Caki2 (cell line): ENCODE measurements around the gene TMEM147. TPM values are rescaled to one million over a fixed set of nuclear protein-coding genes. Genes with fewer than 3 reads are reported as not detected.
A peak's percentile ranks its signal among the peaks of the same experiment; 100 is the strongest.

Experiments used
- DNase-seq: peaks from one replicate; pipeline ENCODE4 v3.0.0-alpha.2; 2015; ENCODE audit warnings: low read depth
- in situ Hi-C: cut with HindIII; loops from 2 replicates; pipeline ENCODE4 v1.10.0; 2016; ENCODE audit warnings: low sequenced_read_pairs, low pct_unique_long_range_greater_than_20kb, mixed read lengths
- total RNA-seq: library from RNA; depleted of rRNA; stranded (reverse); fragments of >200 nt; shearing (Covaris generic); gene quantifications from 2 replicates; pipeline ENCODE4 v1.2.3, GENCODE V29; 2014; ENCODE audit warnings: low replicate concordance

The TMEM147 gene
- total RNA-seq, 1 experiment from 2014 or later, result 218 TPM

DNA sequence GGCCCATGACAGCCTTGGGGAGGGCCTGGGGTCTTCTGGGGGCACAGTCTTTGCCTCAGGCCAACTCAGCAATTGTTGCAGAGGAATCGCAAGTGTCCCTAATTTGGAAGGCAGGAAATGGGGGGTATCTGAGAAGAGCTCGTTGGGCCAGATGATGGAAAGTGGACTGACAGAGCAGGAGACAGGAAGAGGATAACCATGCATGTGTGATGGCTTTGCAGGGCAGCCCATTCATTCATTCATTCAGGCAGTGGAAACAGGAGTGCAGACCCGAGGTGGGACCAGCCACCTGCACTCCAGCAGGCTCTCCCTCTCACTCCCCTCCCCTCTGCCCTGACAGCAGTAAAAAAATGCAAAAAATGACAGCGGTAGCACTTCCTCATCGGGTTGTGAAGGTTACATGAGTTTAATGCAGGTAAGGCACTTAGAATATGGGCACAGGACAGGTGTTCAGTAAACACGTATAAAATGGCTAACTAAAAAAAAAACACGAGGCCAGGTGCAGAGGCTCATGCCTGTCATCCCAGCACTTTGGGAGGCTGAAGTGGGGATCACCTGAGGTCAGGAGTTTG is 5.0 kb upstream of the TMEM147 start:
- in situ Hi-C loops, result no loop called here
- no peak for DNase-seq

DNA sequence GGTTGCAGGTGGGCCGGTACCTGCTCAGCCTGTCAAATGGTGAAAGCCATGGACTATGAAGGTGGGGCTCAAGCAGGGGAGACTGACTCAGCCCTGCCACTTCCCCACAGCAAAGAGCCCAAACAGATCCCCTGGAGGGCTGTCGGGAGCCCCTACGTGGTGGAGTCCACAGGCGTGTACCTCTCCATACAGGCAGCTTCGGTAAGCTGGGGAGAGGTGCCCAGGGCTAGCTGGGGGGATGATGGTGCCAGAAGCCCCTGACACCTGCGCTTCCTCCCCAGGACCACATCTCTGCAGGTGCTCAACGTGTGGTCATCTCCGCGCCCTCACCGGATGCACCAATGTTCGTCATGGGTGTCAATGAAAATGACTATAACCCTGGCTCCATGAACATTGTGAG is 3.2 kb upstream of the TMEM147 start:
- in situ Hi-C loops, result no loop called here

DNA sequence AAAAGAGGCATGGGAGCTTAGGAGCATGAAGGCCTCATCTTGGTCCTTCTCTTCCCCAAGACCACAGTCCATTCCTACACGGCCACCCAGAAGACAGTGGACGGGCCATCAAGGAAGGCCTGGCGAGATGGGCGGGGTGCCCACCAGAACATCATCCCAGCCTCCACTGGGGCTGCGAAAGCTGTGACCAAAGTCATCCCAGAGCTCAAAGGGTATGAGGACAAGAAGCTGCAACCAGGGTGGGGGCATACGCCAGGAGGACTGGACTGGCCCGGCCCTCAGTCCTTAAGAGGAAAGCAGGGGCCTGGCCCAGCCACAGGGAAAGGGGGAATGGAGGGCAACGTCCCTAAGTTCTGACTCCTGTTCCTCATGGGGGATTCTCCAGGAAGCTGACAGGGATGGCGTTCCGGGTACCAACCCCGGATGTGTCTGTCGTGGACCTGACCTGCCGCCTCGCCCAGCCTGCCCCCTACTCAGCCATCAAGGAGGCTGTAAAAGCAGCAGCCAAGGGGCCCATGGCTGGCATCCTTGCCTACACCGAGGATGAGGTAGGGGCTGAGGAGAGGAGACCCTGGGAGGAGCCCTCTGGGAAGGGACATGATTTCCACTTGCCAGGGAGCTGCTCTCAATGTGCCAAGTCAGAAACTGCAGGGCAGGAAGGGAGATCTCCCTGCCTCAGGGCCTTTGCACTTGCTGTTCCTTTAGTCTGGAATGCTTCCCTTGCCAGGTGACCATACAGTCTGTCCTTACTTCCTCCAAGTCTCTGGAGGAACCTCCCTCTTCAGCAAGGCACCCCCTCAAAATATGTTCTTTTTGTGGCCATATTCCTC is 1.9 kb upstream of the TMEM147 start:
- in situ Hi-C loops, result no loop called here

More for the DNA sequence above, 3.2 kb upstream of the TMEM147 start:
- no peak for DNase-seq

DNA sequence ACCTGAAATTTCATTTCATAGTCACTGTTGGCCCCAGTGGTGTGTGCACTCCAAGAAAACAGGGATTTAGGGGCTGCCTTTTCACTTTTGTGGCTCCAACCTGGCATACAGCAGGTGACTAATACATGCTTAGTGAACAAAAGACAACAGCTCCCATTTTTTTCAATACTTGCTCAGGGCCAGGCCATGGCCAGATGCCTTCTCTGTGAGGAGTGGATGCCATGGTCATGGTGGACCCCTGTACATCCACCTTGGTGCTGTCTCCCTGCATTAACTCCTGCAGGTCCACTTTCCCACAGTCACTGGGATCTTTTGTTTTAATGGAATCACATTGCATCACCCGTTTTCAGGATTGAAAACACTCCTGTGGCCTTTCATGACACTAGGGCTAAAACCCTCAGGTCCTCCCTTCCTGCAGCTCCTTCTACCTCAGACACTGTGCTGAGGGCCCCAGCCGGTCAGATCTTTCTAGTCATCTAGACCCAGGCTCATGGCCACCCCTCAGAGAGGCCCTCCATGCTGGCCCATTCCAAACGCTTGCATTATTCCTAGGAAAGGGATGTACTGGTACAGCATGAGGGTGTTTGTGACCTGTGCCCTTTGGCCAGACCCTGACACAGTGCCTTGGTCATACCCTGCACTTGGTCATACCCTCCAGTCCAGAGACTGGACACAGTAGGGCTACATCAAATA is 1.2 kb upstream of the TMEM147 start:
- in situ Hi-C loops, result no loop called here
- DNase-seq, result no peak

More for the DNA sequence above, 1.9 kb upstream of the TMEM147 start:
- no peak for DNase-seq

DNA sequence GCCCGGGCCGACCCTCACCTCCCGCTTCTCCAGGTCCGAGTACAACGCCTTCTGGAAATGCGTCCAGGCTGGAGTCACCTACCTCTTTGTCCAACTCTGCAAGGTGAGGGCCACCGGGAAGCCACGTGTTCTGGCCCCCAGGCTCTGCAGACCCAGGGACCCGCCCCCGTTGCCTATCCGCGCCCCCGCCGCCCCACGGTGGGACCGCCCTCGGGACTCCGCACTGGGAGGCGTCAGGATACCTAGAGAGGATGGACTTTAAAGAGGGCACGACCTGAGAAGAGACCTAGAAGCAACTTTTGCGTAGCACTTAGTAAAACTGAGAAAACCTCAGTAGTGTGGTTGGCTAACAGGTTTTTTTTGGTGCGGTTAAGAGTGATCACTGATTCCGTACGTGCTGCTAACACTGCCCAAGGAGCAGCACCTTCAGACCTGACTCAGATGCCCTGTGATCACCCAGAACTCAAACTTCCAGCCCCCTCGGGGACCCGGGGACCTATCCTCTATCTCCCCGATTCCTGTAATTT is 492 bp downstream of the TMEM147 start:
- no peak for DNase-seq
- in situ Hi-C loops, result no loop called here

DNA sequence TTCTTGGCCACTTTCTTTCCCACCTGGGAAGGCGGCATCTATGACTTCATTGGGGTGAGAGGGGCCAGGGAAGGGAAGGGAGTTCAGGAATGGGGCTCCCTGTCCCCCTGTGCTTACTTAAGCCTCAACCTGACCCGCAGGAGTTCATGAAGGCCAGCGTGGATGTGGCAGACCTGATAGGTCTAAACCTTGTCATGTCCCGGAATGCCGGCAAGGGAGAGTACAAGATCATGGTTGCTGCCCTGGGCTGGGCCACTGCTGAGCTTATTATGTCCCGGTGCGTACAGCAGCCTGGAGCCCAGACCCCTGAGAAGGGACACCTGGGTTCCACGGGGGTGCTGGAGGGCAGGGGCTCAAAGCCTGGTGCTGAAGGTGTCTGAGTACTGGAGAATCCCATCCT is 1.1 kb downstream of the TMEM147 start:
- in situ Hi-C loops, result no loop called here
- no peak for DNase-seq

DNA sequence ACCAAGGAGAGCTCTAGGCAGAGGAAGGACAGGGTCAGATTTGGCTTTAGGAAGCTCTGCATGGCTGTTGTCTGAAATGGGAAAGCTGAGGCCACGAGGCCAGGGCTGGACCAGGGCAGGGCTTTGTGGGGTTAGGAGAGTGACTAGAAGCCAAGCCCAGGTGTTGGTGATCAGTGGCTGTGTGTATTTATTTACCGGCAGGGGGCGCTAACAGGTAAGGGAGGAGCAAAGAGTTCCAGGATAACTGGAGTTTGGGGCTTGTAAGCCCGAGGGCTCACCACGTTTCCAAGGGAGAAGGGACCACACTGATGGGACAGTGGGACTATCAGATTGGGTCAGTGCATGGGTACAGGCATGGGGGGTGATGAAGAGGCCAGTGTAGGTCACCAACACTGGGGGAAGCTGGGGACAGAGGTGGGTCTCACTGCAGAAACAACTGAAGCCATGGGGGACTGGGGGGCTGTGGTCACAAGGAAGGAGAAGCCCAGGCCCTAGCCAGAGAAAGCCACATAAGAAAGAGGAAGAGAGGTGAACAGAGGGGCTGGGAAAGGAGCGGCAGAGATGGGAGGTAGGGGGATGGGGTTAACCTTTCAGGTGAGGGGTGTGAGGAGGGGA is 3.9 kb downstream of the TMEM147 start:
- peak; percentile 52 for DNase-seq
- in situ Hi-C loops, result no loop called here

DNA sequence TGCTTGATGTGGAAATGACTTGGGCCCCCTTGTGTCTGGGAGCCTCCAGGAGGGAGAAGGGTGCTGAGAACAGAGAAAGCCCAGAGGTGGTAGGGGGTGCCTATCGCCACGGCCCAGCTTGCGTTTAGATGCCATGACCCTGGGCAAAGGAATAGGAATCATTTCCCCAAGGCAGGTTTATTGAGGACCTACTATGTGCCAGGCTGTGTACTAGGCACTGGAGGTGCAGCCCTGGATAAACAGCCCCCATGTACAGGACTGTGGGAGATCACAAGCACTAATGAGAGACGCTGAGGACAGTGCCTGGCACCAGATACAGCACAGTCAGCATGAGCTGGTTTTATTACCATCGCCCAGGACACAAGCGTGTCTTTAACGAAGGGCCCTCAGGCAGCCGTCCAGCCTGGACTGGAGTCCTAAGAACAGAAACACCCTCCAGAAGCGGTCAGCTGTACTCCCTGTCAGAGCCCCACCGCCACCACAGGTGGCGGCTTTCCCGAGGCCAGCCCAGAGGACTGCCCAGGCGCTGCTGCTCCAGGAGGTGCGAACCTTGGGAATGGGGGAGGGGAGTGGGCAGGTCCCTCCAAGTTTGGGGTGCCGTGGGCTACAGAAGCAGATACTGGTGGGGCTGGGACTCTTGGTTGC is 4.6 kb downstream of the TMEM147 start:
- in situ Hi-C loops, result no loop called here
- DNase-seq, result no peak

DNA sequence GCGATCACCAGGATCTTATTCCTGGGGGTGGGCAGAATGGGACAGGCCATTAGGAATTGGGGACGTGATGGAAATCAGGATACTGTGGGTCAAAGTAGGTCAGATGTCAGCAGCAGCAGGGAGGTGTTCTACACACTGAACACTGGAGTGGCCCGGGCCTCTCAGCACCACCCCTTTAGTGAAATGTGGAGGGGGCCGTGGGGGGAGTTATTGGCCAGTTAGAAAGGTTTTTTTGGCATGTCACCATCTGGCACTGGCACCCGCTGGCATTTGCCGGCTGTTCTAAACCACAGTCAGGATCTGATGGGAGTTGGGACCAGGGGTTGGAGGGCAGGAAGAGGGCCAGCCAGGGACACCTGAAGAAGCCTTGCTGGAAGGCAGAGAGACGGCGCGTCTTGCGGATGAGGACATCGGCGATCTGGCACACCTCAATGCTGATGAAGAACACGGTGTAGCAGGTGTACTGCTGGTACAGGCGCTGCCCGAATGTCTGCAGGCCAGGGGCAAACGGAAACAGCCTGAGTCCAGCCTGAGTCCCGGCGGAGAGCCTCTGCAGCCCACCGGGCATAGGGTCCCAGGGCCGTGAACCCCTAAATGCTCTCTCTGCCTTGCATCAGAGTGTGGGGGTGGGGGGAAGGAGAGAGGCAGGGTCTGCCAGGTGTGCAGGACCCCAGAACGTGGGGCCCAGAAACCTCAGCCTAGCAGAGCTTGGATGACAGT is 5.8 kb downstream of the TMEM147 start:
- no peak for DNase-seq
- in situ Hi-C loops, result no loop called here

DNA sequence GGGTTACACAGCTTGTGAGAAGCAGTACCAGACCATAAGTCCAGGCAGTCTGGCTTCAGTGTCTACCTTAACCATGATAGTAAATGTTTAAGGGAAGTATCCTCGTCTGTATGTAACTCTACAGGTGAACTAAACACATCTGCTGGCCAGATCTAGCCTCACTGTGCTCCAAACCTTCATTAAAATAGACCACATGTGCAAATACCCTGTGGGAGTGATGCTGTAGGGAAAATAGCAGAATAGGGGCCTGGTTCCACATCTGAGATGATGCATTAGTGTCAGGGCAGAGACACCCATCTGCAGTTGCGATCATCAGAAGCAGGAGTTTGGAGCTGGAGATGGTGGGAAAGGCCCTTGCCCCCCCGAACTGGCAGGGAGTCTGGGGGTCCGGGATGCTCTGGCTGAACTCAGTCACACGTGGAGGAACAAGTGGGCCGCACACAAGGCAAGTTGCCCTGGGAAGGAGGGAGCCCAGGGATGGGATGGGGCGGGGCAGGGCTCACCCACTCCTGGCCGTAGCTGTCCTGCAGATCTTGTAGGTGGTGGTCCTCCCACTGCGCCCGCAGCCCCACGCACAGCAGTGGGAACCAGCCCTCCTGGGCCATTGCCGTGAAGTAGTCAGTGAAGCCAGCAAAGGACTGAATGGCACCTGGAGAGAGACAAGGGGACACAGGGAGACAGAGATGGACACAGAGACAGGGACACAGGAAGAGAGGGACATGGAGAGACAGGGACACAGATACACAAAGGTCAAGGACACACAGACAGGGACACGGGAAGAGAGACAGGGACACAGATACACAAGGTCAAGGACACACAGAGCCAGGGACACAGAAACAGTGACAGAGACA is 7.3 kb downstream of the TMEM147 start:
- in situ Hi-C loops, result no loop called here
- DNase-seq, result no peak

DNA sequence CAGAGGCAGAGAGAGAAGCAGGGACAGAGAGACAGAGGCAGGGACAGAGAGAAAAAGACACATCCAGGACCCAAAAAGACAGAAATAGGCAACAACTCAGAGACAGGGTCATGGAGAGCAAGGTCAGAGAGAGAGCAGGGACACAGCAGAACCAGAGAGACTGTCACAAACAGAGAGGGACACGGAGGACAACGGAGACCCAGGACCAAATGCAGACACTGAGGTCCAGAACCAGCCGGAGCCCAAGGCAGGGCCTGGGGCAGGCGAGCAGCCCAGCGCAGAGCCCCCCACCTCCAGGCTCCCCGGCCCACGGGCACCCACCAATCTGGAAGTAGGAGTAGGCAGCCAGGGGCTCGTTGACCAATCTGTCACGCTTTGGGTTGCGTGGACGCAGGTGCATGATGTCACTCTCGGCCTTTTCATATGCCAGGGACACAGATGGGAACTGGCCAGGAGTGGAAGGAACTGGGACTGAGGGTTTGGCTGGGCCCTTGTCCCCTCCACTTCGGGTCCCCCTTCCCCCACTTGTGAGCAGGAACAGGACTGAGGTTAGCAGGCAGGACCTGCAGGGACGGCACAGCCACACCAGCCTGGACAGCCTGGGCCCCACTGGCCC is 8.1 kb downstream of the TMEM147 start:
- in situ Hi-C loops, result no loop called here

DNA sequence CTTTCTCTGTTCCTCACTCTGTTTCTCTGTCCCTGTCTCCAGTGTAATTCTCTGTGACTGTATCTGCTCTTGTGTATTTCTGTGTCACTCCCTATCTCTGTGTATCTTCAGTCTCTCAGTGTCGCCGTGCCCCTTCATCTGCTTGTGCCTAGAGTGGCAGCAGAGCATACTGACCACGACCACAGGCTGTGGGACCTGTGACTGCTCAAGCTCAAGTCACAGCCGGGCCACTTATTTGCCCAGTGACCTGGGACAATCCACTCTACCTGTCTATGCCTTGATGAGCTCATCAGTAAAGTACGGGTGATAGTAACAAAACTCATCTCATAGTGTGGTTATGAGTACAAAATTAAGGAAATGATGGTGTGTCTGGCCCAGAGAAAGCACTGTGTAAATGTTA is 8.7 kb downstream of the TMEM147 start:
- DNase-seq, result no peak
- in situ Hi-C loops, result no loop called here

More for the DNA sequence above, 8.1 kb downstream of the TMEM147 start:
- no peak for DNase-seq

DNA sequence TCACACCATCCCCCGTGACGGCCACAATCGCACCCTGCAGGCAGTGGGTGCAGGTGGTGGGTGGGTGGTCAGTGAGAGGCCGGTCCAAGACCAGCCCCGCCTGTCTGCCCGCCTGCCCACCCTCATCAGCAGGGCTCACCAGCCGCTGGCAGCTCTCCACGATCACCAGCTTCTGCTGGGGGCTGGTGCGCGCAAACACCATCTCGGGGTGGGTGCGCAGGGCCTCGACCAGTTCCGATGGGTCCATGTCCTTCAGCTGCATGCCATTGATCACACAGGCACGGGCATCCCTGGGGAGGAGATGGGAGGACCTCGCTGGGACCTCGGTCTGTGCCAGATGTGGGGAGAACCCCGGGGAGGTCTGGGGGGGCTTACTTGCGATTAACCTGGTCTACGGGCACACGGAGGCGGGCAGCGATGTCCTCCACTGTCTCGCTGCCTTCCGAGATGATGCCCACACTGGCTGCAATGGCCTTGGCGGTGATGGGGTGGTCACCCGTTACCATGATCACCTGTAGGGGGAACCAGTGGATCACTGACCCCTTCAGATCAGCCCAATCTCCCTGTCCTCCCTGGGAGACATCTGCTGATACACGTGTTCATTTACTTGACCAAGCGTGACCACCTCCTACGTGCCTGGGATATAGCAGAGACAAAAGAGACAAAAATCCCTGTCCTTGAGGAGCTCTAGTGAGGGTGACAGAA is 10.0 kb downstream of the TMEM147 start:
- in situ Hi-C loops, result no loop called here
- peak; percentile 41 for DNase-seq

DNA sequence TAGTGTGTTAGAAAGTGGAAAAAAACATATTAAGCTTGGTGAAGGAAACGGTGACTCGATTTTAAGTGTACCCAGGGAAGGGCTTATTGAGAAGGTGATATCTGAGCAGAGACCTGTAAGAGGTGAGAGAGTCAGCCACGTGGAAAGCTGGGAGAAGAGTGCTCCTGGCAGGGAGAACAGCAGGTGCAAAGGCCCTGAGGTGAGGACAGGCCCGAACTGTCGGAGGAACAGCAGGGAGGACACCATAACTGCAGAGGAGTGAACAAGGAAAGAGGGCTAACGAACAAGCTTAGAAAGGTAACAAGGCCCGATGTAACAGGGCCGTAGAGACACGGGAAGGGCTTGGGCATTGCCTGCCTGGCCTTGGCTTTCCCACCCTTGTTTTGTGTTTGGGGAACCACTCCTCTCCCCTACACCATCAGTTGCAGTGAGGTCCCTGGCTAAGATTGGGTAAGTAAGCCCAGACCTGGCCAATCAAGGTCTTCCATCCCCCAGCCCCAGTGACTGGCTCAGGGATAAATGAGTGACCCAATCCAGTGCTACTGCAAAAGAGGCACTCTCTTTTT is 10.7 kb downstream of the TMEM147 start:
- DNase-seq, result no peak
- in situ Hi-C loops, result no loop called here

DNA sequence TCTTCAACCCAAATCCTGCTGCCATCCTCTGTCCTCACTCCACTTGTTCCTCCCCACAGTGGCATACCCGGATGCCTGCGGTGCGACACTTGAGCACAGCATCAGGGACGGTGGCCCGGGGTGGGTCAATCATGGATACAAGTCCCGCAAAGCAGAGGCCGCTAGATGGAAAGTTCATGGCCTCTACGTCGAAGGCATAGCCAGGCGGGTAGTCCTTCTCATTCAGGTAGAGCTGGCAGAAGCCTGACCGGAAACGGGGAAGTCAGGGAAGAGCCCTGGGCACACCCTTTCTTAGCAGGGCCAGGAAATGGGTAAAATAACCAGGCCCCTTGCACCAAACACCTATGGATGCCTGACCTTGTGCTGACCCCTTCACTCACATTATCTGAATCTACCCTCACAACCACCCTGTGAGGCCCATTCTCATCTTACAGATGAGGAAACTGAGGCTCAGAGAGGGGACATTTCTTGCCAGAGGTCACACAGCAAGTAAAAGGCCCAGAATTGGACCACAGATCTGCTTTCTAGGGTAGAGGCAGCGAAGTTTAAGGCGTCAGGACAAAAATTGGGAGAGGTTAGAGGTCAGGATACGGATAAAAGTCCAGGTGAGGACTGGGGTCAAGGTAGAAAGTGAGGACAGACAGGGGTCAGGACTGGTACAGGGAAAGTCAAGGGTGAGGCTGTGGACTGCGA is 11.6 kb downstream of the TMEM147 start:
- no peak for DNase-seq
- in situ Hi-C loops, result no loop called here
